Ishikawa (cell line): ENCODE data around the gene FOXL2.

Source experiments
- CREB1 ChIP-seq: IDR thresholded peaks from 2 replicates; pipeline ENCODE4 v1.6.1; 2012; ENCODE audit warnings: low read depth
- RAD21 ChIP-seq: IDR thresholded peaks from 2 replicates; pipeline ENCODE4 v1.6.1; 2012; ENCODE audit warnings: low read depth
- TAF1 ChIP-seq: IDR thresholded peaks from 2 replicates; pipeline ENCODE4 v1.6.1; 2012; ENCODE audit warnings: low read depth, mild to moderate bottlenecking
- TF ChIP-seq, protein P1 (sequence below): IDR thresholded peaks from 2 replicates; pipeline ENCODE4 v1.6.1; 2012; ENCODE audit warnings: low read depth, mild to moderate bottlenecking

DNA sequence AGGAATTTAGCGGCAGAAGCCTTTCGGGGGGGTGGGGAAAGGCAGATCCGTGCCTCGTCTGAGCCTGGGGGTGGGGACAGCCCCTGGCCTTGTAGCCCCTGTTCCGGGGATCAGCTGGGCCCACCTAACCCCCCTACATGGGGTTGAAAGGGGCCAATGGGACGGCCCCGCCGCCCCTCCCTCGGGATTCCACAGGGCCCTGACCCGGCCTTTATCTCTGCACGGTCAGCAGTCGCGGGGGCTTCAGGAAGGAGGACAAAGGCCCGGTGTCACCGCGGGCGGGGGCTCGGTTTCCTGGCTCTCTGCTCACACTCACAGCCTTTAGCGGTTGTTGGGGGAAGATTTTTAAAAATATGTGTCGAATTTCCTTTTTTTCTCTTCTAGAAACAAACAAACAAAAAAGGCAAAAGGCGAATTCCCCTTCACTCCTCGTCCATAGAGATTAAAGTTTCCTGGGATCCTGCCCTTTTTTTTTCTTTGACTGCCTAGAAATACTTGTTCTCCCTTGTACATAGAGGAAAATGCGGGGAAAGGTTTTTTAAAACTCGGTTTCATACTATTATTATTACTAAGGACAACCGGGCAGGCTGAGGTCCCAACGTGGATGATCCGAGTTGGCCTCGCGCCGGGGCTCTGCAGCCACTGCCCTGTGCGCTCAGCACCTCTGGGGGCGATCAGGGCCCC is 7.9 kb downstream of the FOXL2 start:
- TF ChIP-seq, protein P1, sequence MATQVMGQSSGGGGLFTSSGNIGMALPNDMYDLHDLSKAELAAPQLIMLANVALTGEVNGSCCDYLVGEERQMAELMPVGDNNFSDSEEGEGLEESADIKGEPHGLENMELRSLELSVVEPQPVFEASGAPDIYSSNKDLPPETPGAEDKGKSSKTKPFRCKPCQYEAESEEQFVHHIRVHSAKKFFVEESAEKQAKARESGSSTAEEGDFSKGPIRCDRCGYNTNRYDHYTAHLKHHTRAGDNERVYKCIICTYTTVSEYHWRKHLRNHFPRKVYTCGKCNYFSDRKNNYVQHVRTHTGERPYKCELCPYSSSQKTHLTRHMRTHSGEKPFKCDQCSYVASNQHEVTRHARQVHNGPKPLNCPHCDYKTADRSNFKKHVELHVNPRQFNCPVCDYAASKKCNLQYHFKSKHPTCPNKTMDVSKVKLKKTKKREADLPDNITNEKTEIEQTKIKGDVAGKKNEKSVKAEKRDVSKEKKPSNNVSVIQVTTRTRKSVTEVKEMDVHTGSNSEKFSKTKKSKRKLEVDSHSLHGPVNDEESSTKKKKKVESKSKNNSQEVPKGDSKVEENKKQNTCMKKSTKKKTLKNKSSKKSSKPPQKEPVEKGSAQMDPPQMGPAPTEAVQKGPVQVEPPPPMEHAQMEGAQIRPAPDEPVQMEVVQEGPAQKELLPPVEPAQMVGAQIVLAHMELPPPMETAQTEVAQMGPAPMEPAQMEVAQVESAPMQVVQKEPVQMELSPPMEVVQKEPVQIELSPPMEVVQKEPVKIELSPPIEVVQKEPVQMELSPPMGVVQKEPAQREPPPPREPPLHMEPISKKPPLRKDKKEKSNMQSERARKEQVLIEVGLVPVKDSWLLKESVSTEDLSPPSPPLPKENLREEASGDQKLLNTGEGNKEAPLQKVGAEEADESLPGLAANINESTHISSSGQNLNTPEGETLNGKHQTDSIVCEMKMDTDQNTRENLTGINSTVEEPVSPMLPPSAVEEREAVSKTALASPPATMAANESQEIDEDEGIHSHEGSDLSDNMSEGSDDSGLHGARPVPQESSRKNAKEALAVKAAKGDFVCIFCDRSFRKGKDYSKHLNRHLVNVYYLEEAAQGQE = no peak
- TF ChIP-seq TAF1 (no peak), RAD21 (no peak), CREB1 (no peak)
